HepG2 (cell line): ENCODE measurements around the gene PMPCB. TPM values are rescaled to one million over a fixed set of nuclear protein-coding genes. Genes with fewer than 3 reads are reported as not detected.

Experiments
- AKAP8 ChIP-seq: sonication (generic); formaldehyde crosslinking; IDR thresholded peaks from 2 replicates; pipeline ENCODE4 v1.5.1; 2020; ENCODE audit warnings: mild to moderate bottlenecking, missing genetic modification reagents
- CBFB ChIP-seq: sonication (generic); formaldehyde crosslinking; IDR thresholded peaks from 2 replicates; pipeline ENCODE4 v1.4.0; 2020; ENCODE audit warnings: missing genetic modification reagents
- MAFG ChIP-seq: sonication (generic); formaldehyde crosslinking; IDR thresholded peaks from 2 replicates; pipeline ENCODE4 v1.5.1; 2020; ENCODE audit warnings: mild to moderate bottlenecking, missing genetic modification reagents
- MIER3 ChIP-seq: IDR thresholded peaks from 2 replicates; pipeline ENCODE4 v1.6.1; 2016; ENCODE audit warnings: missing compliant biosample characterization, borderline replicate concordance
- SAFB2 ChIP-seq: sonication (generic); formaldehyde crosslinking; IDR thresholded peaks from 2 replicates; pipeline ENCODE4 v1.5.1; 2020; ENCODE audit warnings: missing genetic modification reagents, low read depth, mild to moderate bottlenecking, borderline replicate concordance
- SATB2 ChIP-seq: sonication (generic); formaldehyde crosslinking; IDR thresholded peaks from 2 replicates; pipeline ENCODE4 v1.5.0; 2020; ENCODE audit warnings: missing genetic modification reagents
- ZNF253 ChIP-seq: sonication (generic); formaldehyde crosslinking; IDR thresholded peaks from 2 replicates; pipeline ENCODE4 v1.8.0; 2022; ENCODE audit warnings: mild to moderate bottlenecking, missing genetic modification reagents, borderline replicate concordance
- ZNF350 ChIP-seq: sonication (generic); formaldehyde crosslinking; IDR thresholded peaks from 2 replicates; pipeline ENCODE4 v1.4.0; 2020; ENCODE audit warnings: mild to moderate bottlenecking, low read depth, missing genetic modification reagents, borderline replicate concordance
- ZNF484 ChIP-seq: sonication (generic); formaldehyde crosslinking; IDR thresholded peaks from 2 replicates; pipeline ENCODE4 v1.5.1; 2020; ENCODE audit warnings: mild to moderate bottlenecking, low read depth, missing genetic modification reagents, borderline replicate concordance
- ZNF549 ChIP-seq: sonication (generic); formaldehyde crosslinking; IDR thresholded peaks from 2 replicates; pipeline ENCODE4 v1.5.0; 2020; ENCODE audit warnings: missing genetic modification reagents
- polyA plus RNA-seq, 8 experiments: library from polyadenylated mRNA; depleted of rRNA in 3 of 8; stranded (reverse) in 7 of 8; unstranded in 1 of 8; fragments of >200 nt; fragmentation: Illumina TruSeq in 4 of 8; extraction: Trizol in 4 of 8; gene quantifications; 2 replicates each; pipeline versions ENCODE4 v1.2.1 to v1.2.3, GENCODE V29; 2011 to 2016; ENCODE audit warnings: low read depth in 4 of 8, missing spikeins in 1 of 8, mixed read lengths in 1 of 8; ENCODE audit not compliant: insufficient read depth in 1 of 8
- total RNA-seq, 5 experiments: library from RNA; depleted of rRNA; stranded (reverse); fragments of >200 nt; fragmentation: Illumina TruSeq; extraction: Trizol; gene quantifications; 2 replicates each; pipeline ENCODE4 v1.2.3, GENCODE V29; 2016; ENCODE audit warnings: low read depth in 1 of 5
- TF ChIP-seq, protein P1 (sequence below): sonication (generic); formaldehyde crosslinking; IDR thresholded peaks from 2 replicates; pipeline ENCODE4 v1.5.1; 2020; ENCODE audit warnings: mild to moderate bottlenecking, missing genetic modification reagents, borderline replicate concordance
- TF ChIP-seq, protein P2 (sequence below): sonication (generic); formaldehyde crosslinking; IDR thresholded peaks from 2 replicates; pipeline ENCODE4 v1.8.0; 2022; ENCODE audit warnings: mild to moderate bottlenecking, missing genetic modification reagents
- TF ChIP-seq, protein P3 (sequence below): sonication (generic); formaldehyde crosslinking; IDR thresholded peaks from 2 replicates; pipeline ENCODE4 v1.4.0; 2020; ENCODE audit warnings: missing genetic modification reagents
- TF ChIP-seq, protein P4 (sequence below): sonication (generic); IDR thresholded peaks from 2 replicates; pipeline ENCODE4 v1.6.1; 2016; ENCODE audit warnings: low read depth, borderline replicate concordance

Gene PMPCB
- total and polyA plus RNA-seq, 2 of the 13 experiments (the other 11 are each of a cell fraction or from before 2014, with no cell fraction given), result 80.8 to 124 TPM

DNA sequence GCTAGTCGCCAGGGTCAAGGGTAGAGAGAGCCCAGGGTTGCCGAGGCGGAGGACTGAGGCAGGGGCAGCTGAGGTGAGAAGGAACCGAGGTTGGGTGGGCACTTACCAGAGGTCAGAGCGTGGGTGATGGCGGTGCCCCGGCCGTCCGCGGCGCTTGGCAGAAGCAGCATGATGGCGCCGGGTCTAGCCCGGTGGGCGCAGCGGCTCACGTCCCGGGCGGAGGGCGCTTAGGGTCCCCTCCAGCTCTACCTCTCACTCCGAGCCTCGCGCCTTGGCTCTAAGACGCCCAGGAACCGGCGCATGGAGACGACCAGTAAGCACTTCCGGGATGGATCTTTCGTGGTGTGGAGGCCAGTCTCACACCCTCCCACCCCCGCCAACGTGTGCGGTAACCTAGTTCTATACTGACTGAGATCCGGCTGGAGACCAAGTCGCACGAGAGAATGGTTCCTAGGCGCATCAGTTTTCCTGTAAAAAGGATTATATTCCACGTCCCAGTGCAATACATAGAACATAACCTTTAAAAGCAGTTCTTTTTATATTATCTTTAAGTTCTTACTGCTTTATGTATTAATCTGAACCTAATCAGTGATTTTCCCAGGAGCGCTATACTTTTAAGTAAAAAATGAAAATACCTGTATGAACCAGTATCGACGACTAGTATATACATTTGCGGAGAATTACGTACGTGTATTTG is 47.4 kb downstream of the PMPCB start, which contains the start of gene DNAJC2 (continued):
- TF ChIP-seq, protein P1, sequence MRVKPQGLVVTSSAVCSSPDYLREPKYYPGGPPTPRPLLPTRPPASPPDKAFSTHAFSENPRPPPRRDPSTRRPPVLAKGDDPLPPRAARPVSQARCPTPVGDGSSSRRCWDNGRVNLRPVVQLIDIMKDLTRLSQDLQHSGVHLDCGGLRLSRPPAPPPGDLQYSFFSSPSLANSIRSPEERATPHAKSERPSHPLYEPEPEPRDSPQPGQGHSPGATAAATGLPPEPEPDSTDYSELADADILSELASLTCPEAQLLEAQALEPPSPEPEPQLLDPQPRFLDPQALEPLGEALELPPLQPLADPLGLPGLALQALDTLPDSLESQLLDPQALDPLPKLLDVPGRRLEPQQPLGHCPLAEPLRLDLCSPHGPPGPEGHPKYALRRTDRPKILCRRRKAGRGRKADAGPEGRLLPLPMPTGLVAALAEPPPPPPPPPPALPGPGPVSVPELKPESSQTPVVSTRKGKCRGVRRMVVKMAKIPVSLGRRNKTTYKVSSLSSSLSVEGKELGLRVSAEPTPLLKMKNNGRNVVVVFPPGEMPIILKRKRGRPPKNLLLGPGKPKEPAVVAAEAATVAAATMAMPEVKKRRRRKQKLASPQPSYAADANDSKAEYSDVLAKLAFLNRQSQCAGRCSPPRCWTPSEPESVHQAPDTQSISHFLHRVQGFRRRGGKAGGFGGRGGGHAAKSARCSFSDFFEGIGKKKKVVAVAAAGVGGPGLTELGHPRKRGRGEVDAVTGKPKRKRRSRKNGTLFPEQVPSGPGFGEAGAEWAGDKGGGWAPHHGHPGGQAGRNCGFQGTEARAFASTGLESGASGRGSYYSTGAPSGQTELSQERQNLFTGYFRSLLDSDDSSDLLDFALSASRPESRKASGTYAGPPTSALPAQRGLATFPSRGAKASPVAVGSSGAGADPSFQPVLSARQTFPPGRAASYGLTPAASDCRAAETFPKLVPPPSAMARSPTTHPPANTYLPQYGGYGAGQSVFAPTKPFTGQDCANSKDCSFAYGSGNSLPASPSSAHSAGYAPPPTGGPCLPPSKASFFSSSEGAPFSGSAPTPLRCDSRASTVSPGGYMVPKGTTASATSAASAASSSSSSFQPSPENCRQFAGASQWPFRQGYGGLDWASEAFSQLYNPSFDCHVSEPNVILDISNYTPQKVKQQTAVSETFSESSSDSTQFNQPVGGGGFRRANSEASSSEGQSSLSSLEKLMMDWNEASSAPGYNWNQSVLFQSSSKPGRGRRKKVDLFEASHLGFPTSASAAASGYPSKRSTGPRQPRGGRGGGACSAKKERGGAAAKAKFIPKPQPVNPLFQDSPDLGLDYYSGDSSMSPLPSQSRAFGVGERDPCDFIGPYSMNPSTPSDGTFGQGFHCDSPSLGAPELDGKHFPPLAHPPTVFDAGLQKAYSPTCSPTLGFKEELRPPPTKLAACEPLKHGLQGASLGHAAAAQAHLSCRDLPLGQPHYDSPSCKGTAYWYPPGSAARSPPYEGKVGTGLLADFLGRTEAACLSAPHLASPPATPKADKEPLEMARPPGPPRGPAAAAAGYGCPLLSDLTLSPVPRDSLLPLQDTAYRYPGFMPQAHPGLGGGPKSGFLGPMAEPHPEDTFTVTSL (CRISPR knock-in tag), result 0 out of 2 replicates have a peak, but pooled peaks have one; percentile 63
- no peak for TF ChIP-seq MAFG (CRISPR knock-in tag)
- TF ChIP-seq, protein P2, sequence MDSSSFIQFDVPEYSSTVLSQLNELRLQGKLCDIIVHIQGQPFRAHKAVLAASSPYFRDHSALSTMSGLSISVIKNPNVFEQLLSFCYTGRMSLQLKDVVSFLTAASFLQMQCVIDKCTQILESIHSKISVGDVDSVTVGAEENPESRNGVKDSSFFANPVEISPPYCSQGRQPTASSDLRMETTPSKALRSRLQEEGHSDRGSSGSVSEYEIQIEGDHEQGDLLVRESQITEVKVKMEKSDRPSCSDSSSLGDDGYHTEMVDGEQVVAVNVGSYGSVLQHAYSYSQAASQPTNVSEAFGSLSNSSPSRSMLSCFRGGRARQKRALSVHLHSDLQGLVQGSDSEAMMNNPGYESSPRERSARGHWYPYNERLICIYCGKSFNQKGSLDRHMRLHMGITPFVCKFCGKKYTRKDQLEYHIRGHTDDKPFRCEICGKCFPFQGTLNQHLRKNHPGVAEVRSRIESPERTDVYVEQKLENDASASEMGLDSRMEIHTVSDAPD (CRISPR knock-in tag), result peak; percentile 66; the same call in 1 of the 2 replicates
- TF ChIP-seq ZNF253 (CRISPR knock-in tag), result peak; percentile 81; the same call in 1 of the 2 replicates
- peak; percentile 88 for TF ChIP-seq CBFB
- TF ChIP-seq ZNF484 (CRISPR knock-in tag), result no peak
- TF ChIP-seq AKAP8, result peak; percentile 84
- TF ChIP-seq, protein P3, sequence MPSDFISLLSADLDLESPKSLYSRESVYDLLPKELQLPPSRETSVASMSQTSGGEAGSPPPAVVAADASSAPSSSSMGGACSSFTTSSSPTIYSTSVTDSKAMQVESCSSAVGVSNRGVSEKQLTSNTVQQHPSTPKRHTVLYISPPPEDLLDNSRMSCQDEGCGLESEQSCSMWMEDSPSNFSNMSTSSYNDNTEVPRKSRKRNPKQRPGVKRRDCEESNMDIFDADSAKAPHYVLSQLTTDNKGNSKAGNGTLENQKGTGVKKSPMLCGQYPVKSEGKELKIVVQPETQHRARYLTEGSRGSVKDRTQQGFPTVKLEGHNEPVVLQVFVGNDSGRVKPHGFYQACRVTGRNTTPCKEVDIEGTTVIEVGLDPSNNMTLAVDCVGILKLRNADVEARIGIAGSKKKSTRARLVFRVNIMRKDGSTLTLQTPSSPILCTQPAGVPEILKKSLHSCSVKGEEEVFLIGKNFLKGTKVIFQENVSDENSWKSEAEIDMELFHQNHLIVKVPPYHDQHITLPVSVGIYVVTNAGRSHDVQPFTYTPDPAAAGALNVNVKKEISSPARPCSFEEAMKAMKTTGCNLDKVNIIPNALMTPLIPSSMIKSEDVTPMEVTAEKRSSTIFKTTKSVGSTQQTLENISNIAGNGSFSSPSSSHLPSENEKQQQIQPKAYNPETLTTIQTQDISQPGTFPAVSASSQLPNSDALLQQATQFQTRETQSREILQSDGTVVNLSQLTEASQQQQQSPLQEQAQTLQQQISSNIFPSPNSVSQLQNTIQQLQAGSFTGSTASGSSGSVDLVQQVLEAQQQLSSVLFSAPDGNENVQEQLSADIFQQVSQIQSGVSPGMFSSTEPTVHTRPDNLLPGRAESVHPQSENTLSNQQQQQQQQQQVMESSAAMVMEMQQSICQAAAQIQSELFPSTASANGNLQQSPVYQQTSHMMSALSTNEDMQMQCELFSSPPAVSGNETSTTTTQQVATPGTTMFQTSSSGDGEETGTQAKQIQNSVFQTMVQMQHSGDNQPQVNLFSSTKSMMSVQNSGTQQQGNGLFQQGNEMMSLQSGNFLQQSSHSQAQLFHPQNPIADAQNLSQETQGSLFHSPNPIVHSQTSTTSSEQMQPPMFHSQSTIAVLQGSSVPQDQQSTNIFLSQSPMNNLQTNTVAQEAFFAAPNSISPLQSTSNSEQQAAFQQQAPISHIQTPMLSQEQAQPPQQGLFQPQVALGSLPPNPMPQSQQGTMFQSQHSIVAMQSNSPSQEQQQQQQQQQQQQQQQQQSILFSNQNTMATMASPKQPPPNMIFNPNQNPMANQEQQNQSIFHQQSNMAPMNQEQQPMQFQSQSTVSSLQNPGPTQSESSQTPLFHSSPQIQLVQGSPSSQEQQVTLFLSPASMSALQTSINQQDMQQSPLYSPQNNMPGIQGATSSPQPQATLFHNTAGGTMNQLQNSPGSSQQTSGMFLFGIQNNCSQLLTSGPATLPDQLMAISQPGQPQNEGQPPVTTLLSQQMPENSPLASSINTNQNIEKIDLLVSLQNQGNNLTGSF (CRISPR knock-in tag), result 0 out of 2 replicates have a peak, but pooled peaks have one; percentile 66
- peak; percentile 78 for TF ChIP-seq SAFB2 (CRISPR knock-in tag)
- TF ChIP-seq, protein P4, sequence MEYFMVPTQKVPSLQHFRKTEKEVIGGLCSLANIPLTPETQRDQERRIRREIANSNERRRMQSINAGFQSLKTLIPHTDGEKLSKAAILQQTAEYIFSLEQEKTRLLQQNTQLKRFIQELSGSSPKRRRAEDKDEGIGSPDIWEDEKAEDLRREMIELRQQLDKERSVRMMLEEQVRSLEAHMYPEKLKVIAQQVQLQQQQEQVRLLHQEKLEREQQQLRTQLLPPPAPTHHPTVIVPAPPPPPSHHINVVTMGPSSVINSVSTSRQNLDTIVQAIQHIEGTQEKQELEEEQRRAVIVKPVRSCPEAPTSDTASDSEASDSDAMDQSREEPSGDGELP, result peak; percentile 57; the same call in 1 of the 2 replicates
- no peak for TF ChIP-seq ZNF549 (CRISPR knock-in tag)
- 0 out of 2 replicates have a peak, but pooled peaks have one; percentile 58 for TF ChIP-seq SATB2 (CRISPR knock-in tag)
- peak; percentile 75; the same call in 1 of the 2 replicates for TF ChIP-seq ZNF350 (CRISPR knock-in tag)
- peak; percentile 64; the same call in 1 of the 2 replicates for TF ChIP-seq MIER3
